ENCODE measurements around the gene MARF1. TPM values are rescaled to one million over a fixed set of nuclear protein-coding genes. Genes with fewer than 3 reads are reported as not detected.
"Not testable (repeated sequence)": the region's sequence is repeated elsewhere in the genome, so short reads cannot be mapped to it uniquely, and the experiment has no call there.

MARF1 gene
- polyA plus RNA-seq, 1 experiment, result 31.6 TPM

DNA sequence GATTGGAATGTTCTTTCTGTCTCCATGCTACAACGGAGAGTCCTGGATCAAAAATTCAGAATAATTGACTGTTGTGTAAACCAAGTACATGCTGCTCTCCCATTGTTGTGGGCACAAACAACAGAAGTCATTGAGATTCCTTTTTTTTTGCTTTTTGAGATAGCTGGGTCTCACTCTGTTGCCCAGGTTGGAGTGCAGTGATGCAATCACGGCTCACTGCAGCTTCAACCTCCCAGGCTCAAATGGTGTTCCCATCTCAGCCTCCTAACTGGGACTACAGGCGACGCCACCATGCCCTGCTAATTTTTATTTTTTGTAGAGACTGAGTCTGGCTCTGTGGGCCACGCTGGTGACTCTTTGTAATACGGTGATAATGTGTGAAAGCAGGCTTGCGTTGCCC is 31.6 kb upstream of the MARF1 start:
- H3K9me3 ChIP-seq (ENCODE audit: control insufficient read depth, insufficient read depth, low read length), result no peaks in the 10 kb centered on the region
- H3K27me3 ChIP-seq (ENCODE audit: control insufficient read depth, insufficient read depth, low read length), result no peaks in the 10 kb centered on the region
- no peak for DNase-seq (ENCODE audit: low read depth, low spot score)
- no peak overlapping the region for H3K4me3 ChIP-seq (ENCODE audit: low read depth, low read length)
- TF ChIP-seq, protein P1, sequence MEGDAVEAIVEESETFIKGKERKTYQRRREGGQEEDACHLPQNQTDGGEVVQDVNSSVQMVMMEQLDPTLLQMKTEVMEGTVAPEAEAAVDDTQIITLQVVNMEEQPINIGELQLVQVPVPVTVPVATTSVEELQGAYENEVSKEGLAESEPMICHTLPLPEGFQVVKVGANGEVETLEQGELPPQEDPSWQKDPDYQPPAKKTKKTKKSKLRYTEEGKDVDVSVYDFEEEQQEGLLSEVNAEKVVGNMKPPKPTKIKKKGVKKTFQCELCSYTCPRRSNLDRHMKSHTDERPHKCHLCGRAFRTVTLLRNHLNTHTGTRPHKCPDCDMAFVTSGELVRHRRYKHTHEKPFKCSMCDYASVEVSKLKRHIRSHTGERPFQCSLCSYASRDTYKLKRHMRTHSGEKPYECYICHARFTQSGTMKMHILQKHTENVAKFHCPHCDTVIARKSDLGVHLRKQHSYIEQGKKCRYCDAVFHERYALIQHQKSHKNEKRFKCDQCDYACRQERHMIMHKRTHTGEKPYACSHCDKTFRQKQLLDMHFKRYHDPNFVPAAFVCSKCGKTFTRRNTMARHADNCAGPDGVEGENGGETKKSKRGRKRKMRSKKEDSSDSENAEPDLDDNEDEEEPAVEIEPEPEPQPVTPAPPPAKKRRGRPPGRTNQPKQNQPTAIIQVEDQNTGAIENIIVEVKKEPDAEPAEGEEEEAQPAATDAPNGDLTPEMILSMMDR (IDR thresholded peaks at IDR 0.05; ENCODE audit: low read depth, low read length), result no peak
- CTCF ChIA-PET, result interaction anchor here (0.7 kb wide), 1 partner anchor 14 kb away, joined by 7 read pairs; no protein-coding TSS in a partner anchor
- H3K27ac ChIP-seq (ENCODE audit: low read depth, low read length), result no peak overlapping the region
- POLR2A ChIA-PET, result no interaction called here

DNA sequence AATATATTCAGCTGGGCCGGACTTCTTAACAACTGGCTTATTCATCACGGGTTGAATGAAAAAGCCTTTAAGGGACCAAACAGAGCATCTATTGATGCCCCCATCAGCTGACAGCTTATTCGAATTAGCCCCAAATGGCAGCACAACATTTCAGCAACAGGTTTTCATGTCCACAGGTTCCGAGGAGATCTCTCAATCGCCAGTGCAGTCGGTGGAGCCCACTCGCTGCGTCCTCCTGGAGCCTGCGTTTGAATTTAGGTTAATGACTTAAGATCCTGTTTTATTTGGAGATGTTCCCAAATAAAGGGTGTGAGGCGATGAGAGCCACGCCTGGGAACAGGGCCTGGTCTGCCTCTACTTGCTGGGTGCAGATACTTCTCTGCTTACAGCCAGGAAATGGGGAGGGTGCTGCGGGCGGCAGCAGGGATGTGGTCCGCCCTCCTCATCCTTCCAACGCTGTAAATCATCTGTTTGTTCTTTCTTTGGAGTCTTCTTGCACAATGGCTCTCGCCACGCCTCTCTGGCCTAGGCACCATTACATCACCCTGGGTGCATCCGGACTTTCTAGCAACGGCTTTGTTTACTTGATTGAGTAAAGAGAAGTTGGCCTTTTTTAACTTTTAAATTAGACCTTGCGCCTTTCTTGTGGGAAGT is 29.7 kb upstream of the MARF1 start:
- H3K27ac ChIP-seq (ENCODE audit: low read depth, low read length), result peak overlapping the region; percentile 89
- H3K27me3 ChIP-seq (ENCODE audit: control insufficient read depth, insufficient read depth, low read length), result no peaks in the 10 kb centered on the region
- TF ChIP-seq, protein P1 (IDR thresholded peaks at IDR 0.05; ENCODE audit: low read depth, low read length), result no peak
- peak; percentile 87 for DNase-seq (ENCODE audit: low read depth, low spot score)
- H3K4me3 ChIP-seq (ENCODE audit: low read depth, low read length), result peak overlapping the region; percentile 15; the same call in 1 of the 2 replicates
- ChIA-PET CTCF (interaction anchor here (0.6 to 1.8 kb wide), 5 partner anchors 20 to 657 kb away, joined by 3 to 15 read pairs (median 4); no protein-coding TSS in a partner anchor), POLR2A (interaction anchor here (0.8 to 1.1 kb wide), 3 partner anchors 13 to 30 kb away, joined by 3 to 4 read pairs (median 3); partner anchors contain the start of gene MARF1)
- no peaks in the 10 kb centered on the region for H3K9me3 ChIP-seq (ENCODE audit: control insufficient read depth, insufficient read depth, low read length)

DNA sequence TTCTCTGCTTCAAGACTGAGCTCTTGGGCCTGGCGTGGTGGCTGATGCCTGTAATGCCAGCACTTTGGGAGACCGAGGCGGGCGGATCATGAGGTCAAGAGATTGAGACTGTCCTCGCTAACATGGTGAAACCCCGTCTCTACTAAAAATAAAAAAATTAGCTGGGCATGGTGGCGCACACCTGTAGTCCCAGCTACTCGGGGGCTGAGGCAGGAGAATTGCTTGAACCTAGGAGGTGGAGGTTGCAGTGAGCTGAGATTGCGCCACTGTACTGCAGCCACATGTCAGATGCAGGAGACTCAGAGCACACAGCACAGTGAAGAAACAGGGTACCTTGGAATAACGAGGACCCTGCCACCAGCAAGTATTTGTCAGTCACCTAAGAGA is 29.2 kb upstream of the MARF1 start:
- not testable (repeated sequence) for H3K9me3 ChIP-seq (ENCODE audit: control insufficient read depth, insufficient read depth, low read length); H3K27me3 ChIP-seq (ENCODE audit: control insufficient read depth, insufficient read depth, low read length); H3K4me3 ChIP-seq (ENCODE audit: low read depth, low read length); DNase-seq (ENCODE audit: low read depth, low spot score)
- peak overlapping the region; percentile 86 for H3K27ac ChIP-seq (ENCODE audit: low read depth, low read length)
- ChIA-PET CTCF (interaction anchor here (0.6 to 1.8 kb wide), 5 partner anchors 19 to 656 kb away, joined by 3 to 15 read pairs (median 4); no protein-coding TSS in a partner anchor), POLR2A (interaction anchor here (0.8 to 1.1 kb wide), 3 partner anchors 14 to 30 kb away, joined by 3 to 4 read pairs (median 3); partner anchors contain the start of gene MARF1)

DNA sequence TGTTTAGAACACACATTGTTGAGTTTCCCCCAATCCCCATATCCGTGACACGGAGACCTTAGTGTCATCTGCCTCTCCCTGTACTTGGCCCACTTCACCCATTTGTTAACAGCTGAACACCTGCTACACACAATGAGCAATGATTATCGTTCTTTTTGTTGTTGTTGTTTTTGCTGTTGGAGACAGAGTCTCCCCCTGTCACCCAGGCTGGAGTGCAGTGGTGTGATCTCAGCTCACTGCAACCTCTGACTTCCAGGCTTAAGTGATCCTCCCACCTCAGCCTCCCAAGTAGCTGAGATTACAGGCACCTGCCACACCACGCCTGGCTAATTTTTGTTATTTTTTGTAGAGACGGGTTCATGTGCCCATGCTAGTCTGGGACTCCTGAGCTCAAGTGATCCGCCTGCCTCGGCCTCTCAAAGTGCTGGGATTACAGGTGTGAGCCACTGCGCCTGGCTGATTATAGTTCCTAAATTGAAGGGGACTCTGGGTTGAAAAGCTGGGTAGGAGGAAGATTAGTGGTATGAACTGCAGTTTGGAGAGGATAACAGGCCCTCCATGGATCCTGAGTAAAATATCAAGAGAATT is 28.7 kb upstream of the MARF1 start:
- Histone ChIP-seq H3K27me3 (ENCODE audit: control insufficient read depth, insufficient read depth, low read length) (no peaks in the 10 kb centered on the region), H3K9me3 (ENCODE audit: control insufficient read depth, insufficient read depth, low read length) (no peaks in the 10 kb centered on the region), H3K27ac (ENCODE audit: low read depth, low read length) (peak overlapping the region; percentile 86), H3K4me3 (ENCODE audit: low read depth, low read length) (no peak overlapping the region)
- ChIA-PET POLR2A (interaction anchor here (0.8 to 1.1 kb wide), 2 partner anchors 18 to 29 kb away, joined by 3 to 4 read pairs; partner anchors contain the start of gene MARF1), CTCF (interaction anchor here (0.6 to 0.9 kb wide), 2 partner anchors 19 to 269 kb away, joined by 4 to 15 read pairs; no protein-coding TSS in a partner anchor)
- TF ChIP-seq, protein P1 (IDR thresholded peaks at IDR 0.05; ENCODE audit: low read depth, low read length), result no peak
- DNase-seq (ENCODE audit: low read depth, low spot score), result no peak

DNA sequence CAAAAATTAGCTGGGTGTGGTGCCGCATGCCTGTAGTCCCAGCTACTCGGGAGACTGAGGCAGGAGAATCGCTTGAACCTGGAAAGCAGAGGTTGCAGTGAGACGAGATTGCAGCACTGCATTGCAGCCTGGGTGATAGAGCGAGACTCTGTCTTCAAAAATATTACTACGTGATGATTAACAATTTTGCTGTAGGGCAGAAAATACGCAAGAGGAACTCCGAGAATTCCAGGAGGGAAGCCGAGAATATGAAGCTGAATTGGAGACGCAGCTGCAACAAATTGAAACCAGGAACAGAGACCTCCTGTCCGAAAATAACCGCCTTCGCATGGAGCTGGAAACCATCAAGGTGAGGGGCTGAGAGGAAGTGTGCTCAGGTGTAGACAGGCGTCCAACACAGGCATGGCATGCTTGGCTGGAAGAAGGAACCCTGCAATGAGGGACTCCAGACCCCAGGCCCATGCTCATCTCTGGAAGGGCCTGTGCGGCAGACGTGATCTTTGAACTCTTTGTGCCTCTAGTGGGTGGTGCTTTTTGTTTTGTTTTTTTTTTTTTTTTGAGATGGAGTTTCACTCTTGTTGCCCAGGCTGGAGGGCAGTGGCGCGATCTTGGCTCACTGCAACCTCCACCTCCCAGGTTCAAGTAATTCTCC is 24.3 kb upstream of the MARF1 start:
- CTCF ChIA-PET, result no interaction called here
- Histone ChIP-seq H3K9me3 (ENCODE audit: control insufficient read depth, insufficient read depth, low read length) (no peaks in the 10 kb centered on the region), H3K27ac (ENCODE audit: low read depth, low read length) (no peak overlapping the region), H3K4me3 (ENCODE audit: low read depth, low read length) (no peak overlapping the region), H3K27me3 (ENCODE audit: control insufficient read depth, insufficient read depth, low read length) (no peaks in the 10 kb centered on the region)
- DNase-seq (ENCODE audit: low read depth, low spot score), result no peak
- POLR2A ChIA-PET, result interaction anchor here (0.6 kb wide), 1 partner anchor 53 kb away, joined by 5 read pairs; no protein-coding TSS in a partner anchor
- TF ChIP-seq, protein P1 (IDR thresholded peaks at IDR 0.05; ENCODE audit: low read depth, low read length), result no peak

Measured in AG04450 (cell line).